ENCODE data around the gene EML1. TPM values are rescaled to one million over a fixed set of nuclear protein-coding genes. Genes with fewer than 3 reads are reported as not detected.

Gene EML1
- total RNA-seq, 1 experiment from 2014 or later: 16.1 TPM

- ChIA-PET POLR2A (no interaction called here), CTCF (interaction anchor here (0.6 kb wide), 1 partner anchor 296 kb away, joined by 5 read pairs; no protein-coding TSS in a partner anchor)
- ATAC-seq (no peak), DNase-seq (ENCODE audit: low spot score) (no peak)
- TF ChIP-seq ZNF121 (CRISPR knock-in tag; IDR thresholded peaks at IDR 0.05) (no peak), AFF4 (CRISPR knock-in tag; IDR thresholded peaks at IDR 0.05; ENCODE audit: borderline replicate concordance) (no peak), AR (CRISPR knock-in tag; IDR thresholded peaks at IDR 0.05) (no peak), ESRRA (CRISPR knock-in tag; IDR thresholded peaks at IDR 0.05; ENCODE audit: borderline replicate concordance) (no peak), ZSCAN18 (CRISPR knock-in tag; IDR thresholded peaks at IDR 0.05) (no peak), NR1H2 (CRISPR knock-in tag; IDR thresholded peaks at IDR 0.05) (no peak), RELA (CRISPR knock-in tag; IDR thresholded peaks at IDR 0.05; ENCODE audit: borderline replicate concordance) (no peak), FOXJ3 (CRISPR knock-in tag; IDR thresholded peaks at IDR 0.05; ENCODE audit: borderline replicate concordance) (no peak), NR3C1 (CRISPR knock-in tag; conservative IDR thresholded peaks at IDR 0.05; ENCODE audit: low read depth) (no peak), KAT7 (CRISPR knock-in tag; IDR thresholded peaks at IDR 0.05; ENCODE audit: borderline replicate concordance) (no peak), ZNF232 (CRISPR knock-in tag; IDR thresholded peaks at IDR 0.05) (no peak), ATF1 (CRISPR knock-in tag; IDR thresholded peaks at IDR 0.05) (no peak), ZNF219 (CRISPR knock-in tag; IDR thresholded peaks at IDR 0.05; ENCODE audit: borderline replicate concordance) (no peak), NR2C2 (CRISPR knock-in tag; IDR thresholded peaks at IDR 0.05) (no peak), TP53 (CRISPR knock-in tag; IDR thresholded peaks at IDR 0.05) (no peak)
- TF ChIP-seq, protein P1, sequence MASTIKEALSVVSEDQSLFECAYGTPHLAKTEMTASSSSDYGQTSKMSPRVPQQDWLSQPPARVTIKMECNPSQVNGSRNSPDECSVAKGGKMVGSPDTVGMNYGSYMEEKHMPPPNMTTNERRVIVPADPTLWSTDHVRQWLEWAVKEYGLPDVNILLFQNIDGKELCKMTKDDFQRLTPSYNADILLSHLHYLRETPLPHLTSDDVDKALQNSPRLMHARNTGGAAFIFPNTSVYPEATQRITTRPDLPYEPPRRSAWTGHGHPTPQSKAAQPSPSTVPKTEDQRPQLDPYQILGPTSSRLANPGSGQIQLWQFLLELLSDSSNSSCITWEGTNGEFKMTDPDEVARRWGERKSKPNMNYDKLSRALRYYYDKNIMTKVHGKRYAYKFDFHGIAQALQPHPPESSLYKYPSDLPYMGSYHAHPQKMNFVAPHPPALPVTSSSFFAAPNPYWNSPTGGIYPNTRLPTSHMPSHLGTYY (CRISPR knock-in tag; IDR thresholded peaks at IDR 0.05): no peak
- TF ChIP-seq, protein P2, sequence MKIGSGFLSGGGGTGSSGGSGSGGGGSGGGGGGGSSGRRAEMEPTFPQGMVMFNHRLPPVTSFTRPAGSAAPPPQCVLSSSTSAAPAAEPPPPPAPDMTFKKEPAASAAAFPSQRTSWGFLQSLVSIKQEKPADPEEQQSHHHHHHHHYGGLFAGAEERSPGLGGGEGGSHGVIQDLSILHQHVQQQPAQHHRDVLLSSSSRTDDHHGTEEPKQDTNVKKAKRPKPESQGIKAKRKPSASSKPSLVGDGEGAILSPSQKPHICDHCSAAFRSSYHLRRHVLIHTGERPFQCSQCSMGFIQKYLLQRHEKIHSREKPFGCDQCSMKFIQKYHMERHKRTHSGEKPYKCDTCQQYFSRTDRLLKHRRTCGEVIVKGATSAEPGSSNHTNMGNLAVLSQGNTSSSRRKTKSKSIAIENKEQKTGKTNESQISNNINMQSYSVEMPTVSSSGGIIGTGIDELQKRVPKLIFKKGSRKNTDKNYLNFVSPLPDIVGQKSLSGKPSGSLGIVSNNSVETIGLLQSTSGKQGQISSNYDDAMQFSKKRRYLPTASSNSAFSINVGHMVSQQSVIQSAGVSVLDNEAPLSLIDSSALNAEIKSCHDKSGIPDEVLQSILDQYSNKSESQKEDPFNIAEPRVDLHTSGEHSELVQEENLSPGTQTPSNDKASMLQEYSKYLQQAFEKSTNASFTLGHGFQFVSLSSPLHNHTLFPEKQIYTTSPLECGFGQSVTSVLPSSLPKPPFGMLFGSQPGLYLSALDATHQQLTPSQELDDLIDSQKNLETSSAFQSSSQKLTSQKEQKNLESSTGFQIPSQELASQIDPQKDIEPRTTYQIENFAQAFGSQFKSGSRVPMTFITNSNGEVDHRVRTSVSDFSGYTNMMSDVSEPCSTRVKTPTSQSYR (CRISPR knock-in tag; IDR thresholded peaks at IDR 0.05): no peak
- TF ChIP-seq, protein P3, sequence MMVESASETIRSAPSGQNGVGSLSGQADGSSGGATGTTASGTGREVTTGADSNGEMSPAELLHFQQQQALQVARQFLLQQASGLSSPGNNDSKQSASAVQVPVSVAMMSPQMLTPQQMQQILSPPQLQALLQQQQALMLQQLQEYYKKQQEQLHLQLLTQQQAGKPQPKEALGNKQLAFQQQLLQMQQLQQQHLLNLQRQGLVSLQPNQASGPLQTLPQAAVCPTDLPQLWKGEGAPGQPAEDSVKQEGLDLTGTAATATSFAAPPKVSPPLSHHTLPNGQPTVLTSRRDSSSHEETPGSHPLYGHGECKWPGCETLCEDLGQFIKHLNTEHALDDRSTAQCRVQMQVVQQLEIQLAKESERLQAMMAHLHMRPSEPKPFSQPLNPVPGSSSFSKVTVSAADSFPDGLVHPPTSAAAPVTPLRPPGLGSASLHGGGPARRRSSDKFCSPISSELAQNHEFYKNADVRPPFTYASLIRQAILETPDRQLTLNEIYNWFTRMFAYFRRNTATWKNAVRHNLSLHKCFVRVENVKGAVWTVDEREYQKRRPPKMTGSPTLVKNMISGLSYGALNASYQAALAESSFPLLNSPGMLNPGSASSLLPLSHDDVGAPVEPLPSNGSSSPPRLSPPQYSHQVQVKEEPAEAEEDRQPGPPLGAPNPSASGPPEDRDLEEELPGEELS (CRISPR knock-in tag; IDR thresholded peaks at IDR 0.05): no peak
- TF ChIP-seq, protein P4, sequence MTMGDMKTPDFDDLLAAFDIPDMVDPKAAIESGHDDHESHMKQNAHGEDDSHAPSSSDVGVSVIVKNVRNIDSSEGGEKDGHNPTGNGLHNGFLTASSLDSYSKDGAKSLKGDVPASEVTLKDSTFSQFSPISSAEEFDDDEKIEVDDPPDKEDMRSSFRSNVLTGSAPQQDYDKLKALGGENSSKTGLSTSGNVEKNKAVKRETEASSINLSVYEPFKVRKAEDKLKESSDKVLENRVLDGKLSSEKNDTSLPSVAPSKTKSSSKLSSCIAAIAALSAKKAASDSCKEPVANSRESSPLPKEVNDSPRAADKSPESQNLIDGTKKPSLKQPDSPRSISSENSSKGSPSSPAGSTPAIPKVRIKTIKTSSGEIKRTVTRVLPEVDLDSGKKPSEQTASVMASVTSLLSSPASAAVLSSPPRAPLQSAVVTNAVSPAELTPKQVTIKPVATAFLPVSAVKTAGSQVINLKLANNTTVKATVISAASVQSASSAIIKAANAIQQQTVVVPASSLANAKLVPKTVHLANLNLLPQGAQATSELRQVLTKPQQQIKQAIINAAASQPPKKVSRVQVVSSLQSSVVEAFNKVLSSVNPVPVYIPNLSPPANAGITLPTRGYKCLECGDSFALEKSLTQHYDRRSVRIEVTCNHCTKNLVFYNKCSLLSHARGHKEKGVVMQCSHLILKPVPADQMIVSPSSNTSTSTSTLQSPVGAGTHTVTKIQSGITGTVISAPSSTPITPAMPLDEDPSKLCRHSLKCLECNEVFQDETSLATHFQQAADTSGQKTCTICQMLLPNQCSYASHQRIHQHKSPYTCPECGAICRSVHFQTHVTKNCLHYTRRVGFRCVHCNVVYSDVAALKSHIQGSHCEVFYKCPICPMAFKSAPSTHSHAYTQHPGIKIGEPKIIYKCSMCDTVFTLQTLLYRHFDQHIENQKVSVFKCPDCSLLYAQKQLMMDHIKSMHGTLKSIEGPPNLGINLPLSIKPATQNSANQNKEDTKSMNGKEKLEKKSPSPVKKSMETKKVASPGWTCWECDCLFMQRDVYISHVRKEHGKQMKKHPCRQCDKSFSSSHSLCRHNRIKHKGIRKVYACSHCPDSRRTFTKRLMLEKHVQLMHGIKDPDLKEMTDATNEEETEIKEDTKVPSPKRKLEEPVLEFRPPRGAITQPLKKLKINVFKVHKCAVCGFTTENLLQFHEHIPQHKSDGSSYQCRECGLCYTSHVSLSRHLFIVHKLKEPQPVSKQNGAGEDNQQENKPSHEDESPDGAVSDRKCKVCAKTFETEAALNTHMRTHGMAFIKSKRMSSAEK (CRISPR knock-in tag; IDR thresholded peaks at IDR 0.05; ENCODE audit: borderline replicate concordance): no peak
- Mint-ChIP-seq H3K4me1 (no peaks in the 10 kb centered on the region), H3K4me3 (no peak overlapping the region), H3K27ac (no peak overlapping the region), H3K36me3 (no peaks in the 10 kb centered on the region), H3K27me3 (ENCODE audit: low read depth) (no peaks in the 10 kb centered on the region), H3K9me3 (no peaks in the 10 kb centered on the region)
Measured at GRCh38 chr14:99940064-99940463, 146.9 kb downstream of the EML1 start.

Measured in WTC11 (cell line).